GM12891 (cell line): ENCODE measurements around the gene DCC.

Source experiments
- PAX5 ChIP-seq: IDR thresholded peaks from 2 replicates; pipeline ENCODE4 v1.6.1; 2011; ENCODE audit warnings: low read length, moderate library complexity, mild to moderate bottlenecking; ENCODE audit not compliant: insufficient read depth, severe bottlenecking
- POLR2A ChIP-seq: IDR thresholded peaks from 2 replicates; pipeline ENCODE4 v1.6.1; 2011; ENCODE audit warnings: low read depth, low read length, control low read depth
- TAF1 ChIP-seq: IDR thresholded peaks from 2 replicates; pipeline ENCODE4 v1.6.1; 2011; ENCODE audit warnings: low read depth, low read length, control low read depth

DNA sequence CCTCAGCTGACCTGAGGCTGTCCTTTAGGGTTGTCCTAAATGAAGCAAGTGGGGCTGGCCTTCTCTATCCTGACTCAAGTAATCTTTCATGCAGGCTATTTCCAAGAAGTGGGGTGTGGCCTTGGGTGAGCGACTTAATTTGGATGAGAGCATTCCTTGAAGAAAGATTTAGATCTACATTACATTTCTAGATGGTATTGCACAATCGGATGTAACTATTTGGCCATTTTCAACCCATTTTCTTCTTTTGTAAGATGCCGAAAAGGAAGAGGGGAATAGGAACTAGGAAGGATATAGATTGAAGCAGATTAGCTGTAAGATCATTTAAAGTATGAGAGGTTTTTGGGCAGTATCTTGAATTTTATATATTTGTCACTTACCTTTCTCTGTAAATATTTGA lies 1138.2 kb downstream of the DCC start:
- no peak for TF ChIP-seq POLR2A
- no peak for TF ChIP-seq TAF1
- no peak for TF ChIP-seq PAX5
